GF-D8 (cell line): ENCODE results near the gene TNFSF12.

Experiments
- DNase-seq: peaks from one replicate; lab custom pipeline; 2025; lab: John Stamatoyannopoulos, UW

TNFSF12 gene, protein sequence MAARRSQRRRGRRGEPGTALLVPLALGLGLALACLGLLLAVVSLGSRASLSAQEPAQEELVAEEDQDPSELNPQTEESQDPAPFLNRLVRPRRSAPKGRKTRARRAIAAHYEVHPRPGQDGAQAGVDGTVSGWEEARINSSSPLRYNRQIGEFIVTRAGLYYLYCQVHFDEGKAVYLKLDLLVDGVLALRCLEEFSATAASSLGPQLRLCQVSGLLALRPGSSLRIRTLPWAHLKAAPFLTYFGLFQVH

DNA sequence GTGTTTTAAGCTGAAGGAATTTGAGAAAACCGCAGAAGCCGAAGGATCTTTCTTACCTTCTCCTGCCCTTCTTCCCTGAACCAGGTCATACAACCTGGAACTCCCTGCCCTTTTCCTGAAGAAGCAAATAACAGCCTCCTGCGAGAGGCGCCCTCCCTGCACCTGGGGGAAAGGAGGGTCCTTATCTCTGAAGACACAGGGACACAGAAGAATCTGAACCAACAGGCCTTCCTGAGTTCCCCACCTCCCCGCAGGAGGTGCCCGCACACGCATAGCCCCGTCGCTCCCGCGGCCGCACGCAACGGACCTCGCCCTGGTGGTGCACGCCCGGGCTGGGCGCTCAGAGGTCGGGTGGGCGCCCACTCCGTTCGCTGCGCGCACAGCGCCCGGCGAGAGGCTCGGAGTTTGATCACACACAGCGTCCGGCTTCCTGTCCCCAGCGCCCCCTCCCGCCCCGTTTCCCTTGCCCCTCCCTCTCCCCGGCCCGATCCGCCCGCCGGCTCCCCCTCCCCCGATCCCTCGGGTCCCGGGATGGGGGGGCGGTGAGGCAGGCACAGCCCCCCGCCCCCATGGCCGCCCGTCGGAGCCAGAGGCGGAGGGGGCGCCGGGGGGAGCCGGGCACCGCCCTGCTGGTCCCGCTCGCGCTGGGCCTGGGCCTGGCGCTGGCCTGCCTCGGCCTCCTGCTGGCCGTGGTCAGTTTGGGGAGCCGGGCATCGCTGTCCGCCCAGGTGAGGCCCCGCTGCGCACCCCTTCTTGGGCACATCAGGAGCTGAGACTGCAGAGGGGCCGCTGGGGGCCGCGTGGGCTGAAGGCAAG is at the start of gene TNFSF12:
Gene TNFSF12 (plus strand): TSS at position 474 of the 816 bp plus-strand sequence. CDS start 96 bp downstream, at position 570.
- DNase-seq = no peak

DNA sequence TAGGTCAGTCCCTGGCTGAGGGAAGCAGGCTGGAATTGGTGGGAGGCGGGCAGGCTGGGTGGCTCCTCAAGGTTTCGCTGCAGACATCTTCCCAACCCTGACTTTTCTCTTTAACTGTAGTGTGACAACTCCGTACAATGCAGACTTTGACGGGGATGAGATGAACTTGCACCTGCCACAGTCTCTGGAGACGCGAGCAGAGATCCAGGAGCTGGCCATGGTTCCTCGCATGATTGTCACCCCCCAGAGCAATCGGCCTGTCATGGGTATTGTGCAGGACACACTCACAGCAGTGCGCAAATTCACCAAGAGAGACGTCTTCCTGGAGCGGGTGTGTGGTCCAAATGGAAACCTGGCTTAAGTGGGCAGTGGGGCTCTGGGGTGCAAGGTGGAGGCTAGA is 49.7 kb upstream of the TNFSF12 start:
- no peak for DNase-seq

DNA sequence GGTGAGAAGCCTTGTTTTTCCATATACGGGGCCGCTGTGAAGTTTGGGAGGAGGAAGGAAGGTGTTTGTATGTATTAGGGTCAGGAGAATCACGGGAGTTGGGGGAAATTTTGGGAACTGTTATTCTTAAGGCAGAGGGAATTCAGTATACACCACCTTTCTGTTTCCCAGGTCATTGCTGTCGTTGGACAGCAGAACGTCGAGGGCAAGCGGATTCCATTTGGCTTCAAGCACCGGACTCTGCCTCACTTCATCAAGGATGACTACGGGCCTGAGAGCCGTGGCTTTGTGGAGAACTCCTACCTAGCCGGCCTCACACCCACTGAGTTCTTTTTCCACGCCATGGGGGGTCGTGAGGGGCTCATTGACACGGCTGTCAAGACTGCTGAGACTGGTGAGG is 47.1 kb upstream of the TNFSF12 start:
- DNase-seq = no peak

DNA sequence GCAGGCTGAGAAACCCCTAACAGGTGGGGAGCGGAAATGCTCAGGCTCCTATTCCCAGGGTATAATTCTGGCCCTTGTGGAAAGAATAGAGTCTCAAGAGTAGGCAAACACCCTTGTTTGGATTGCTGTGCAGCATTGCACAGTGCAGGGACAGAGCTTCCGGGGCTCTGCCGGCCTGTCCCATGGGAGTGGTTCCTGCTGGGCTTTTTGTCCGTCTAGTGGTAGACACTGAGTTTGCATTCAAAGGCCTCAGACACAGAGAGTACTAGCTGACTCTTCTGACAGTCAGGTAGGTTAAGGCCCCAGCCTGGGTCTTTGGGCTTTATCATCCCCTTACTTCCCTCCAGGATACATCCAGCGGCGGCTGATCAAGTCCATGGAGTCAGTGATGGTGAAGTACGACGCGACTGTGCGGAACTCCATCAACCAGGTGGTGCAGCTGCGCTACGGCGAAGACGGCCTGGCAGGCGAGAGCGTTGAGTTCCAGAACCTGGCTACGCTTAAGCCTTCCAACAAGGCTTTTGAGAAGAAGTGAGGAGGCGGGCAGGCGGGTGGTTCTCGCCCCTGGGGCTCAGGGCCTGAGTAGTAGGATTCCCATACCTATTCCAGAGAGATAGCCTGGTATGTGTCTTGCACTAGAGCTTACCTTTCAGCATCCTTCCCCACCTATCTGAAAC is 46.5 kb upstream of the TNFSF12 start:
- DNase-seq = no peak

DNA sequence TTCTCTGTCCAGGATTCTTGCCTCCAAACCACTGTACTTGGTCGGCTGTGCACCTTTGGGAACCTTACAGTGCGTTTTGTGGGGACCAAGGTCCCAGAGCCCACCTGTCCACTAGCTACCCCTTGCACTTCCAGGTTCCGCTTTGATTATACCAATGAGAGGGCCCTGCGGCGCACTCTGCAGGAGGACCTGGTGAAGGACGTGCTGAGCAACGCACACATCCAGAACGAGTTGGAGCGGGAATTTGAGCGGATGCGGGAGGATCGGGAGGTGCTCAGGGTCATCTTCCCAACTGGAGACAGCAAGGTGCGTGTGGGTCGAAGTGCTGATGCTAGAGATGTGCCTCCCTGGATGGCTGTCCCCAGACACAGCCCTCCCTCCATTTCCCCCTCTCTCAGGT is 45.9 kb upstream of the TNFSF12 start:
- no peak for DNase-seq

DNA sequence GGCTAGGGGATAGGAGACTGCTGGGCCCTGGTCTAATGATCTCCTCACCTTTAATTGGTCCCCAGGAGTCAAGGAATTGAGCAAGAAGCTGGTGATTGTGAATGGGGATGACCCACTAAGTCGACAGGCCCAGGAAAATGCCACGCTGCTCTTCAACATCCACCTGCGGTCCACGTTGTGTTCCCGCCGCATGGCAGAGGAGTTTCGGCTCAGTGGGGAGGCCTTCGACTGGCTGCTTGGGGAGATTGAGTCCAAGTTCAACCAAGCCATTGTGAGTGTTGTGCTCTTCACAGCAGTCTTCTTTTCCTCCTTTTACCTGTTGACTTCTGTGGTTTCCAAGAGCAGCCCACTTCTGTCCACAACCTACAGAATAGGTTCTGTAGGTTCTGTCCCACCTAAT is 45.3 kb upstream of the TNFSF12 start:
- no peak for DNase-seq

DNA sequence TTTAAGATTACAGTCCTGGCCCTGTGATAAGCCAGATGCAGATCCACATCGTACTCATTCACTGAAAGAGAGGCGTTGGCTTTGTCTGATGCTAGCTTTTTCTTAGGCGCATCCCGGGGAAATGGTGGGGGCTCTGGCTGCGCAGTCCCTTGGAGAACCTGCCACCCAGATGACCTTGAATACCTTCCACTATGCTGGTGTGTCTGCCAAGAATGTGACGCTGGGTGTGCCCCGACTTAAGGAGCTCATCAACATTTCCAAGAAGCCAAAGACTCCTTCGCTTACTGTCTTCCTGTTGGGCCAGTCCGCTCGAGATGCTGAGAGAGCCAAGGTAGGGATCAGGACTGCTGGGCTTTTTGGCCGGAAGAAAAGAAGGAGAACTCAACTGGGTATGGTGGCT is 40.7 kb upstream of the TNFSF12 start:
- DNase-seq = no peak

DNA sequence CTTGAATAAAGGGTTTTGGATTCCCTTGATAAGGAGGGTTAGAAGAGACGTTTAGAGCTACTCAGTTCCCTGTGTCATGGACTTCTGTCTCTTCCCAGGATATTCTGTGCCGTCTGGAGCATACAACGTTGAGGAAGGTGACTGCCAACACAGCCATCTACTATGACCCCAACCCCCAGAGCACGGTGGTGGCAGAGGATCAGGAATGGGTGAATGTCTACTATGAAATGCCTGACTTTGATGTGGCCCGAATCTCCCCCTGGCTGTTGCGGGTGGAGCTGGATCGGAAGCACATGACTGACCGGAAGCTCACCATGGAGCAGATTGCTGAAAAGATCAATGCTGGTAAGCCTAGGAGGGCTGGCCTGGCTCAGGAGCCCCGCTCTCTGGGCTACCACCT is 40.0 kb upstream of the TNFSF12 start:
- DNase-seq = no peak

DNA sequence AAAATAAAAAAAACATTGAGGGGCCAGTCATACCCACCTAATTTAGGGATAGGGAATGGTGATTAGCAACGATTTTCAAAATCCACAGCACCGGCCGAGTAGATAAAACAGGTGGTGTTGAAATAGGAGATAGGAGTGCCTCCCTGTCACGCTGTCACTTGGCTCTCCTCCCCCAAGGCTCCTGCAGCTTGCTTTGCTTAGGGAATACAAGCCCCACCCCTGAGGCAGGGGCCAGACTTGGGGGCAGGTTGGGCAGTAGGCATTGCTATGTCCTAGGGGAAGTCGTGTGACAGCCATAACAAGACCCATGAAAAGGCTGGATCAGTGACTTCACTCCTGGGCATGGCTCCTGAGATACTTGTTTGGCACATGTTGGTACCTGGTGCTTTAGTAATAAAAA is 38.9 kb upstream of the TNFSF12 start:
- no peak for DNase-seq

DNA sequence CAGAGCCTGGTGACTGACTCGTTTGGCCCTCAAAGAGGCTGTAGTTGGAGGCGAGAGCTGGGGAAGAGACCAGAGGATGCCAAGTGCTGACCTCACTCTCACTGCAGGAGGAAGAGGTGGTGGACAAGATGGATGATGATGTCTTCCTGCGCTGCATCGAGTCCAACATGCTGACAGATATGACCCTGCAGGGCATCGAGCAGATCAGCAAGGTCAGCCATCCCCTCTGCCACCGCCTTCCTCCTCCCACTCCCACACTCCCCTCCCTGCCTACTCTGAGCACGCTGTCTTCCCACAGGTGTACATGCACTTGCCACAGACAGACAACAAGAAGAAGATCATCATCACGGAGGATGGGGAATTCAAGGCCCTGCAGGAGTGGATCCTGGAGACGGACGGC is 37.8 kb upstream of the TNFSF12 start:
- DNase-seq = no peak

DNA sequence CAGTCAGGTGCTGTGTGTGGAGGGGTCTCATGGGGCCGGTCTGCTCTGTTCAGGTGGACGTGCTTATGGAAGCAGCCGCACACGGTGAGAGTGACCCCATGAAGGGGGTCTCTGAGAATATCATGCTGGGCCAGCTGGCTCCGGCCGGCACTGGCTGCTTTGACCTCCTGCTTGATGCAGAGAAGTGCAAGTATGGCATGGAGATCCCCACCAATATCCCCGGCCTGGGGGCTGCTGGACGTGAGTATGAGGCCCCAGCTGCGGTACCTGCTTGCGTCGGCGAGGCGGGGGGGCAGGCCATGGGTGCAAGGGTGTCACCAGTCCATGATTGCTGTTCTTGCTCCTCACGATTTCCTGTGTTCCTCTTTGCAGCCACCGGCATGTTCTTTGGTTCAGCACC is 36.8 kb upstream of the TNFSF12 start:
- no peak for DNase-seq

DNA sequence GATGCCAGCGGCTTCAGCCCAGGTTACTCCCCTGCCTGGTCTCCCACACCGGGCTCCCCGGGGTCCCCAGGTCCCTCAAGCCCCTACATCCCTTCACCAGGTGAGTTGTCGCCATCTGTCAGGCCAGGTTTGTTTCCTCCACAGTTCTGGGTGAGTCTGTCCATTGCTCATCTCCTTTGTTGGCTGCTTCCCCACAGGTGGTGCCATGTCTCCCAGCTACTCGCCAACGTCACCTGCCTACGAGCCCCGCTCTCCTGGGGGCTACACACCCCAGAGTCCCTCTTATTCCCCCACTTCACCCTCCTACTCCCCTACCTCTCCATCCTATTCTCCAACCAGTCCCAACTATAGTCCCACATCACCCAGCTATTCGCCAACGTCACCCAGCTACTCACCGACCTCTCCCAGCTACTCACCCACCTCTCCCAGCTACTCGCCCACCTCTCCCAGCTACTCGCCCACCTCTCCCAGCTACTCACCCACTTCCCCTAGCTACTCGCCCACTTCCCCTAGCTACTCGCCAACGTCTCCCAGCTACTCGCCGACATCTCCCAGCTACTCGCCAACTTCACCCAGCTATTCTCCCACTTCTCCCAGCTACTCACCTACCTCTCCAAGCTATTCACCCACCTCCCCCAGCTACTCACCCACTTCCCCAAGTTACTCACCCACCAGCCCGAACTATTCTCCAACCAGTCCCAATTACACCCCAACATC is 35.9 kb upstream of the TNFSF12 start:
- DNase-seq = no peak

DNA sequence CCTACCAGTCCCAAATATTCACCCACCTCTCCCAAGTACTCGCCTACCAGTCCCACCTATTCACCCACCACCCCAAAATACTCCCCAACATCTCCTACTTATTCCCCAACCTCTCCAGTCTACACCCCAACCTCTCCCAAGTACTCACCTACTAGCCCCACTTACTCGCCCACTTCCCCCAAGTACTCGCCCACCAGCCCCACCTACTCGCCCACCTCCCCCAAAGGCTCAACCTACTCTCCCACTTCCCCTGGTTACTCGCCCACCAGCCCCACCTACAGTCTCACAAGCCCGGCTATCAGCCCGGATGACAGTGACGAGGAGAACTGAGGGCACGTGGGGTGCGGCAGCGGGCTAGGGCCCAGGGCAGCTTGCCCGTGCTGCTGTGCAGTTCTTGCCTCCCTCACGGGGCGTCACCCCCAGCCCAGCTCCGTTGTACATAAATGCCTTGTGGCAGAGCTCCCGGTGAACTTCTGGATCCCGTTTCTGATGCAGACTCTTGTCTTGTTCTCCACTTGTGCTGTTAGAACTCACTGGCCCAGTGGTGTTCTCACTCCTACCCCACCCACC is 34.9 kb upstream of the TNFSF12 start:
- DNase-seq = no peak

DNA sequence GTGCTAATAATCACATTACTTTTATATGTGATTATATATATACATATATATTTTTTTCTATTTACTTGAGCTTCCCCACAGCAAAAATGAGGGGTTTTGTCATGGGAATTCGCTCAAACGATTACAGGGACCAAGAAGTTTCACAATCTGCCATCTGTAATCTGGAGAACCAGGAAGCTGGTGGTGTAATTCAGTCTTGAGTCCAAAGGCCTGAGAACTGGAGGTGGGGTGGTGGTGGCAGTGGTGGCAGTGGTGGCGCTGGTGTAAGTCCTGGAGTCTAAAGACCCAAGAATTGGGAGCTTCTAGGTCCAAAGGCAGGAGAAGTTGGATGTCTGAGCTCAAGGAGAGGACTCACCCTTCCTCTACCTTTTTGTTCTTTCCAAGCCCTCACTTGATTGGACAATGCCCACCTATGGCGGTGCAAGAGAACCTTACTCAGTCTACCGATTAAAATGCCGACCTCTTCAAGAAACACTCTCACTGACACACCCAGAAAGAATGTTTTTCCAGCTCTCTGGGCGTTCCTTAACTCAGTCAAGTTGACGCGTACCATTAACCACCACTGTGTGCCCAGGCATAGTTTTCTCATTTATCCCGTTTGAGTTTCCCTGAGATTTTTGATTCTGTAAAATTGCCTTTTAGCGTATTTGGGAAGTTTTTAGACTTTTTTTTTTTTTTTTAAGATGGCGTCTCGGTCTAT is 32.8 kb upstream of the TNFSF12 start:
- DNase-seq = peak; percentile 52

DNA sequence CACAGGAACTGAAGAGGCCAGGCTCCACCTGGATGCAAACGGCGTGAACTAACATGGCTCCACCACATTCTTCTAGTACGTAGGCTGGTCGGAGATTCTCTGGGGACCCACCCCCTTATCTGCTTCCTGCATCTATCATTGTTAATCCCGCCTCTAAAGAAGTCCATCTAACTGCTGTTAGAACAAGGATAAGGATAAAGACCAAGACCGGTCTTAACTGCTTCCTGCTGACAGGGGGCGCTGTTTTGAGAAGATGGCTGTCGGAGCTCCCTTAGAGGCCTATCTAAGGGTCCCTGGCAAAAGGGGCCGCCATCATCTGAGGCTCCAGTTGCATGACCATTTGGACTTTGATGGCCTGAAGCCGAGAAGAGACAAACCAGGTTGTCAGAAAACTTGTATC is 25.8 kb upstream of the TNFSF12 start:
- peak; percentile 0 for DNase-seq

DNA sequence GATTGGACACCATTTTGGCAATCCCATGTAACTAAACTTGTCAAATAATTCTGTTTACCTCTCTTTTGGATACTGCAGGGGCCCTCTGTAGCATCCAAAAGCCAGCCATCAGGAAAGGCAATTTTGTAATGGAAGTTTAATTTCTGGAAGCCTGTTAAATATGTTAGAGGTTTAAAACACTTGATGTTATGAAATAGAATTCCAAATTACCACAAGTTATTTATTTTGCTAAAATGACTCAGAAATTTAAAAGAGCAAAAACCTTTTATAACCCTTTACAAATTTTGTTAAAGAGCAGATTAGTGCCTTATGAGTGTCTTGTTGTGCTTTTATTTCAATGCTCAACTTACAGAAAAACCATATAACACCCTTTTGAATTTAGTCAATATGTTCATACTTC is 20.0 kb upstream of the TNFSF12 start:
- DNase-seq = no peak

DNA sequence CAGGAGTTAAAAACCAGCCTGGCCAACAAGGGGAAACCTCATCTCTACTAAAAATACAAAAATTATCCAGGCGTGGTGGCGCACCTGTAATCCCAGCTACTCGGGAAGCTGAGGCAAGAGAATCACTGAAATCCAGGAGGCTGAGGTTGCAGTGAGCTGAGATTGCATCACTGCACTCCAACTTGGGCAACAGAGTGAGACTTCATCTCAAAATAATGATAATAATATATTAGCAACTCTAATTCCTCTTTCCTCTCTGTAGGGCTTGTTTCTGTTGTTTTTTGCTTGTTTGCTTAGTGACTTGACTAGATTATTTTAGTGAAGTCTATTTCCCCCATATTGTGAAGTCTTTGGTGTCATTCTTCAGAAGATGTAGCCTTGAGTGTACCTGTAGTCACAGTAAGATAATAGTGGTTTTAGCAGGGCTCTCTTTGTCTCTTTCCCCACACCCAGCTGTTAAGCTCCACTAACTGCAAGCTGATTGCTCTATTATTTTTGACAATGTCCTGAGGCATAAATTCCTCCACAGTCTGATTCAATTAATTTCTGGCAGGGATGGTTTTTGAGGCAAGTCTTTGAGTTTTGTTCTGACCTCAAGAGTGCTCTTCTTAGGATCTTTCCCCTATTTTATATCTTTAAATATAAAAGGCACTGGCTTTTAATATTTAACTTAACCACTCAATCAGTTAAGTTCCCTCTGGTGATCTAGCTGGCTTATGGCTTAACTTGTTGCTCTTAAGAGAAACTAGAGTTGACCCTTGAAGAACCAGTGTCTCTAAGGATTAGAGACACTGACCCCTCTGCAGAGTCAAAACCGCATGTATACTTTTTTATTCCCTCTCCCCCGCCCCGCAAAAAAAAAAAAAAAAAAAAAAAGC is 18.6 kb upstream of the TNFSF12 start:
- DNase-seq = no peak

DNA sequence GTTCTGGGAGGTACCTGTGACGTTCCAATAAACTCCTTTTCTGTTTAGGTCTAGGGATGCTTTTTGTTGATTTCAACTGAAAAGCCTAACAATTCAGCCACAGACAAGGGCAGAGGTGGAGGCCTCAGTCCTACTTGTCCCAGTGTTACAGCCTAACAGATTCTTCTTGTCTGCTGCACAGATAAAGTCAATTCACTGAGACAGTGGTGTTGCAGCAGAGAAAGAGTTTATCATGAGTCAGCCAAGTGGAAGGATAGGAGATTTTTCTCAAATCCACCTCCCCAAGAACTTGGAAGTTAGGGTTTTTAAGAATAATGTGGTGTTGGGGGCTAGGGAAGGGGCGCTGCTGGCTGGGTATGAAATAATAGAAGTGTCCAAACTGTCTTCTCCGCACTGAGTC is 10.8 kb upstream of the TNFSF12 start:
- no peak for DNase-seq

DNA sequence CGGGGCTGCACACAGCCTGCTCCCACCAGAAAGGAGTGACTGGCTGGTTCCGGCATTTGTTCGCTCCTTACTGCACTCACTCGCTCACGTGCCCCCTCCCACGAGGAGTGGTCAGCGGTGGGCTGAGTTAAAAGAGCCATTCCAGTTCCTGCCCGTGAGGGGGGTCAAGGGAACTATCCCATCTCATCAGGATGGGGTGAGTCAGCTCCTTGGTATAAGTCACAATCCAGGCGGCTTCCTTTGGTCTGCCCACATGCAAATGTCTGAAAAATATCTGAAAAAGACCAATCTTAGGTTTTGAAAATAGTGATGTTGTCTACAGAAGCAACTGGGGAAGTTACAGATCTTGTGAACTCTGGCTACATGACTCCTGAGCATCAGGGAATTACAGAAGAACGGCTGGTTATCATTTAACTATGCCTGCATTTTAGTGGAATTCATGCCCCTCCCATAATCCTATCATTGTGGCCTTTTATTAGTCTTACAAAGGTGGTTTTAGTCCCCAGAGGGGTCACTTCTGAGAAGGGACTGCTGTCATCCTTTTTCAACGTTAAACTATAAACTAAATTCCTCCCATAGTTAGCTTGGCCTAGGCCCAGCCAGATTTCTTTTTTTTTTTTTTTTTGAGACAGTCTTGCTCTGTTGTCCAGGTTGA is 9.8 kb upstream of the TNFSF12 start:
- DNase-seq = no peak

DNA sequence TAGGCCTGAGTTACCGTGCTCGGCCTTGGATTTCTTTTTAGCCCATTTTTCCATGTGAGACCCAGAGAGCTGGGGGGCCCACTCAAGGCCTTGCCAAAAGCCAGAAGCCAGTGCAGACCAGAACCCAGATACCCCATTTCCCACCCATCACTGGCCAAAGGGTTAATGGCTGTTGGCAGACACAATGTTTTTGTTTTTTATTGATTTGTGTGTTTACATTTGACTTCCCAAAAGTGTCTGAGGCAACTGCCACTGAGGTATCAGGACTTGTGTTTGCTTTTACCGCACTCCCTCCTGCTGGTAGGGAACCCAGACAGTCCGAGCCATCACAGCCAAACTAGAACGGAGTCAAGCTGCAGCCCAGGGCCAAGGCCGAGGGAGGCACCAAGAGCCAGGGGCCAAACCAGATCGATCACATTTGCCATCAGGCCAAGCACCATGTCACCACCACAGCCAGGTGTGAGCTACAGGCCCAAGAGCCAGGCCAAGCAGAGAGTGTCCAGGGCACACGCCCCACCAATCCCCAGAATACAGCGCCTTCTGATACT is 7.7 kb upstream of the TNFSF12 start:
- DNase-seq = no peak
